ENCODE measurements around the gene FKBP2.

The FKBP2 gene

GRCh38 chr11:64219755-64220154, 21.1 kb upstream of the FKBP2 start:
- no peak for DNase-seq

- DNase-seq: no peak
Observed at GRCh38 chr11:64220271-64220670, 20.6 kb upstream of the FKBP2 start.

- no peak for DNase-seq
Observed at GRCh38 chr11:64220798-64221197, 20.1 kb upstream of the FKBP2 start.

- DNase-seq: no peak
Observed at GRCh38 chr11:64222651-64223000, 18.3 kb upstream of the FKBP2 start.

- no peak for DNase-seq
Observed at GRCh38 chr11:64223001-64223651, 17.8 kb upstream of the FKBP2 start.

GRCh38 chr11:64224151-64224890, 16.6 kb upstream of the FKBP2 start:
- no peak for DNase-seq

- no peak for DNase-seq
Observed at GRCh38 chr11:64224891-64225607, 15.8 kb upstream of the FKBP2 start.

- peak; percentile 93 for DNase-seq
Observed at GRCh38 chr11:64225608-64226506, 15.0 kb upstream of the FKBP2 start, which contains the start of the genes NUDT22 and TRPT1. Gene NUDT22 (plus strand): TSS chr11:64226274. CDS start chr11:64226653, 379 bp downstream. Gene TRPT1 (minus strand): TSS chr11:64226186. CDS start chr11:64225860, 326 bp downstream.

GRCh38 chr11:64226507-64227051, 14.3 kb upstream of the FKBP2 start:
- peak; percentile 63 for DNase-seq

GRCh38 chr11:64227405-64227956, 13.4 kb upstream of the FKBP2 start:
- no peak for DNase-seq

- no peak for DNase-seq
Observed at GRCh38 chr11:64229090-64229743, 11.7 kb upstream of the FKBP2 start.

GRCh38 chr11:64229744-64230170, 11.1 kb upstream of the FKBP2 start:
- DNase-seq: no peak

GRCh38 chr11:64230171-64230984, 10.5 kb upstream of the FKBP2 start, which contains the start of gene DNAJC4:
Gene DNAJC4 (plus strand): TSS chr11:64230548. CDS start chr11:64230855, 307 bp downstream.
- DNase-seq: peak; percentile 85

GRCh38 chr11:64230985-64231365, 9.9 kb upstream of the FKBP2 start:
- no peak for DNase-seq

GRCh38 chr11:64231546-64231945, 9.3 kb upstream of the FKBP2 start:
- no peak for DNase-seq

- DNase-seq: no peak
Observed at GRCh38 chr11:64232182-64232966, 8.5 kb upstream of the FKBP2 start.

- no peak for DNase-seq
Observed at GRCh38 chr11:64232967-64233315, 8.0 kb upstream of the FKBP2 start.

GRCh38 chr11:64233913-64234586, 6.8 kb upstream of the FKBP2 start, which contains the start of gene VEGFB:
Gene VEGFB (plus strand): TSS chr11:64234584. CDS start chr11:64234834, 250 bp downstream.
- peak; percentile 56 for DNase-seq
